Measurements from ENCODE around the gene P4HA1. TPM values are rescaled to one million over a fixed set of nuclear protein-coding genes. Genes with fewer than 3 reads are reported as not detected.
"Not testable (repeated sequence)": the region's sequence is repeated elsewhere in the genome, so short reads cannot be mapped to it uniquely, and the experiment has no call there.

The P4HA1 gene
- total and polyA plus RNA-seq, 4 donors = 10.6 to 72.5 (median 28.6) TPM

GRCh38 chr10:73119952-73120351 is 23.3 kb upstream of the P4HA1 start:
- intact Hi-C loops (cut with DNase I) = no loop called here
- no peak overlapping the region for H3K27ac ChIP-seq (ENCODE audit: low read depth in 1 of 2, low read length in 2 of 2)
- H3K27me3 ChIP-seq (ENCODE audit: control insufficient read depth in 1 of 2, insufficient read depth in 2 of 2, low read length in 1 of 2) = no peaks in the 10 kb centered on the region
- peaks cover 0 to 4% of the 10 kb centered on the region in 2 donors for H3K4me1 ChIP-seq (ENCODE audit: control insufficient read depth in 1 of 2, insufficient read depth in 2 of 2, low read length in 2 of 2)
- peaks cover 0 to 2% of the 10 kb centered on the region in 2 donors for H3K36me3 ChIP-seq (ENCODE audit: control insufficient read depth in 1 of 2, insufficient read depth in 2 of 2, low read length in 1 of 2)
- no peak overlapping the region for H3K4me3 ChIP-seq (ENCODE audit: low read length in 2 of 2)
- DNase-seq (no peak), ATAC-seq (ENCODE audit: low FRiP score) (no peak)
- no peaks in the 10 kb centered on the region for H3K9me3 ChIP-seq (ENCODE audit: control insufficient read depth, low read length)
- 92 to 97% methylated on average over 4 of the region's 4 CpGs for WGBS, 2 donors

- H3K4me1 ChIP-seq (ENCODE audit: control insufficient read depth in 1 of 2, insufficient read depth in 2 of 2, low read length in 2 of 2) = peaks cover 0 to 4% of the 10 kb centered on the region in 2 donors
- no peaks in the 10 kb centered on the region for H3K27me3 ChIP-seq (ENCODE audit: control insufficient read depth in 1 of 2, insufficient read depth in 2 of 2, low read length in 1 of 2)
- no peak overlapping the region for H3K27ac ChIP-seq (ENCODE audit: low read depth in 1 of 2, low read length in 2 of 2)
- no peak overlapping the region for H3K4me3 ChIP-seq (ENCODE audit: low read length in 2 of 2)
- H3K9me3 ChIP-seq (ENCODE audit: control insufficient read depth, low read length) = no peaks in the 10 kb centered on the region
- ATAC-seq (ENCODE audit: low FRiP score) = no peak
- 91 to 95% methylated on average over 1 of the region's 1 CpG for WGBS, 2 donors
- intact Hi-C loops (cut with DNase I) = no loop called here
- DNase-seq = no peak
- peaks cover 0 to 2% of the 10 kb centered on the region in 2 donors for H3K36me3 ChIP-seq (ENCODE audit: control insufficient read depth in 1 of 2, insufficient read depth in 2 of 2, low read length in 1 of 2)
Observed at GRCh38 chr10:73119457-73119856, 22.8 kb upstream of the P4HA1 start.

GRCh38 chr10:73117976-73118743 is 21.5 kb upstream of the P4HA1 start:
- Histone ChIP-seq H3K4me1 (ENCODE audit: control insufficient read depth in 1 of 2, insufficient read depth in 2 of 2, low read length in 2 of 2) (peaks cover 0 to 4% of the 10 kb centered on the region in 2 donors), H3K4me3 (ENCODE audit: low read length in 2 of 2) (no peak overlapping the region), H3K36me3 (ENCODE audit: control insufficient read depth in 1 of 2, insufficient read depth in 2 of 2, low read length in 1 of 2) (peaks cover 0 to 2% of the 10 kb centered on the region in 2 donors), H3K27me3 (ENCODE audit: control insufficient read depth in 1 of 2, insufficient read depth in 2 of 2, low read length in 1 of 2) (no peaks in the 10 kb centered on the region), H3K27ac (ENCODE audit: low read depth in 1 of 2, low read length in 2 of 2) (peak overlapping the region; percentile 28 to 43), H3K9me3 (ENCODE audit: control insufficient read depth, low read length) (no peaks in the 10 kb centered on the region)
- no peak for DNase-seq
- no peak for ATAC-seq (ENCODE audit: low FRiP score)
- WGBS, 2 donors = 29 to 32% methylated on average over 5 of the region's 5 CpGs
- intact Hi-C loops (cut with DNase I) = no loop called here

- WGBS, 2 donors = 92 to 97% methylated on average over 1 of the region's 1 CpG
- Histone ChIP-seq H3K27me3 (ENCODE audit: control insufficient read depth in 1 of 2, insufficient read depth in 2 of 2, low read length in 1 of 2) (no peaks in the 10 kb centered on the region), H3K9me3 (ENCODE audit: control insufficient read depth, low read length) (no peaks in the 10 kb centered on the region), H3K4me1 (ENCODE audit: control insufficient read depth in 1 of 2, insufficient read depth in 2 of 2, low read length in 2 of 2) (peaks cover 0 to 4% of the 10 kb centered on the region in 2 donors), H3K27ac (ENCODE audit: low read depth in 1 of 2, low read length in 2 of 2) (no peak overlapping the region), H3K4me3 (ENCODE audit: low read length in 2 of 2) (no peak overlapping the region), H3K36me3 (ENCODE audit: control insufficient read depth in 1 of 2, insufficient read depth in 2 of 2, low read length in 1 of 2) (peaks cover 0 to 2% of the 10 kb centered on the region in 2 donors)
- DNase-seq = no peak
- no peak for ATAC-seq (ENCODE audit: low FRiP score)
- intact Hi-C loops (cut with DNase I) = no loop called here
Observed at GRCh38 chr10:73116017-73116416, 19.4 kb upstream of the P4HA1 start.

- Histone ChIP-seq H3K4me3 (ENCODE audit: low read length in 2 of 2) (no peak overlapping the region), H3K9me3 (ENCODE audit: control insufficient read depth, low read length) (no peaks in the 10 kb centered on the region), H3K27ac (ENCODE audit: low read depth in 1 of 2, low read length in 2 of 2) (no peak overlapping the region), H3K36me3 (ENCODE audit: control insufficient read depth in 1 of 2, insufficient read depth in 2 of 2, low read length in 1 of 2) (peaks cover 0 to 3% of the 10 kb centered on the region in 2 donors), H3K4me1 (ENCODE audit: control insufficient read depth in 1 of 2, insufficient read depth in 2 of 2, low read length in 2 of 2) (peaks cover 0 to 4% of the 10 kb centered on the region in 2 donors), H3K27me3 (ENCODE audit: control insufficient read depth in 1 of 2, insufficient read depth in 2 of 2, low read length in 1 of 2) (no peaks in the 10 kb centered on the region)
- intact Hi-C loops (cut with DNase I) = no loop called here
- WGBS, 2 donors = 53 to 58% methylated on average over 1 of the region's 1 CpG
- ATAC-seq (ENCODE audit: low FRiP score) = no peak
- DNase-seq = no peak
Observed at GRCh38 chr10:73113551-73113950, 16.9 kb upstream of the P4HA1 start.

- DNase-seq; ATAC-seq (ENCODE audit: low FRiP score); H3K4me3 ChIP-seq (ENCODE audit: low read length in 2 of 2); H3K27ac ChIP-seq (ENCODE audit: low read depth in 1 of 2, low read length in 2 of 2); H3K36me3 ChIP-seq (ENCODE audit: control insufficient read depth in 1 of 2, insufficient read depth in 2 of 2, low read length in 1 of 2); H3K4me1 ChIP-seq (ENCODE audit: control insufficient read depth in 1 of 2, insufficient read depth in 2 of 2, low read length in 2 of 2); H3K27me3 ChIP-seq (ENCODE audit: control insufficient read depth in 1 of 2, insufficient read depth in 2 of 2, low read length in 1 of 2); intact Hi-C loops (cut with DNase I); H3K9me3 ChIP-seq (ENCODE audit: control insufficient read depth, low read length): not testable (repeated sequence)
- 96 to 98% methylated on average over 13 of the region's 13 CpGs for WGBS, 2 donors
Observed at GRCh38 chr10:73112032-73112431, 15.4 kb upstream of the P4HA1 start.

- ATAC-seq (ENCODE audit: low FRiP score) = peak; percentile 93
- Histone ChIP-seq H3K36me3 (ENCODE audit: control insufficient read depth in 1 of 2, insufficient read depth in 2 of 2, low read length in 1 of 2) (peaks cover 0 to 3% of the 10 kb centered on the region in 2 donors), H3K27me3 (ENCODE audit: control insufficient read depth in 1 of 2, insufficient read depth in 2 of 2, low read length in 1 of 2) (no peaks in the 10 kb centered on the region), H3K27ac (ENCODE audit: low read depth in 1 of 2, low read length in 2 of 2) (peak within 1 kb of the TSS in 1 of 2 donors; percentile 87), H3K9me3 (ENCODE audit: control insufficient read depth, low read length) (no peaks in the 10 kb centered on the region), H3K4me3 (ENCODE audit: low read length in 2 of 2) (peak within 1 kb of the TSS; percentile 47 to 82), H3K4me1 (ENCODE audit: control insufficient read depth in 1 of 2, insufficient read depth in 2 of 2, low read length in 2 of 2) (no peaks in the 10 kb centered on the region)
- intact Hi-C loops (cut with DNase I) = no loop called here
- WGBS, 2 donors = 1% methylated on average over 5 of the region's 5 CpGs
- peak in 1 of 2 donors; percentile 74 for DNase-seq
Observed at GRCh38 chr10:73110345-73110849, 13.7 kb upstream of the P4HA1 start, which contains the start of gene NUDT13. TSS of gene NUDT13 (plus strand) at chr10:73110455. CDS start at chr10:73114366, 3,911 bp downstream.

- intact Hi-C loops (cut with DNase I); H3K4me1 ChIP-seq (ENCODE audit: control insufficient read depth in 1 of 2, insufficient read depth in 2 of 2, low read length in 2 of 2); DNase-seq; H3K27ac ChIP-seq (ENCODE audit: low read depth in 1 of 2, low read length in 2 of 2); H3K4me3 ChIP-seq (ENCODE audit: low read length in 2 of 2); H3K27me3 ChIP-seq (ENCODE audit: control insufficient read depth in 1 of 2, insufficient read depth in 2 of 2, low read length in 1 of 2); ATAC-seq (ENCODE audit: low FRiP score); H3K36me3 ChIP-seq (ENCODE audit: control insufficient read depth in 1 of 2, insufficient read depth in 2 of 2, low read length in 1 of 2); H3K9me3 ChIP-seq (ENCODE audit: control insufficient read depth, low read length): not testable (repeated sequence)
- WGBS, 2 donors = 83 to 93% methylated on average over 4 of the region's 4 CpGs
Observed at GRCh38 chr10:73109248-73109652, 12.6 kb upstream of the P4HA1 start.

GRCh38 chr10:73106301-73106700 is 9.6 kb upstream of the P4HA1 start:
- ATAC-seq (ENCODE audit: low FRiP score) = no peak
- WGBS, 2 donors = 92 to 93% methylated on average over 3 of the region's 3 CpGs
- H3K36me3 ChIP-seq (ENCODE audit: control insufficient read depth in 1 of 2, insufficient read depth in 2 of 2, low read length in 1 of 2) = peaks cover 0 to 3% of the 10 kb centered on the region in 2 donors
- no peak for DNase-seq
- no peaks in the 10 kb centered on the region for H3K4me1 ChIP-seq (ENCODE audit: control insufficient read depth in 1 of 2, insufficient read depth in 2 of 2, low read length in 2 of 2)
- no peak overlapping the region for H3K4me3 ChIP-seq (ENCODE audit: low read length in 2 of 2)
- no peaks in the 10 kb centered on the region for H3K9me3 ChIP-seq (ENCODE audit: control insufficient read depth, low read length)
- no peak overlapping the region for H3K27ac ChIP-seq (ENCODE audit: low read depth in 1 of 2, low read length in 2 of 2)
- intact Hi-C loops (cut with DNase I) = no loop called here
- H3K27me3 ChIP-seq (ENCODE audit: control insufficient read depth in 1 of 2, insufficient read depth in 2 of 2, low read length in 1 of 2) = no peaks in the 10 kb centered on the region

Measured in aorta (tissue), 5 donors.